Smooth muscle cell (in vitro differentiated cells): Measurements from ENCODE around the gene LY86. TPM values are rescaled to one million over a fixed set of nuclear protein-coding genes. Genes with fewer than 3 reads are reported as not detected.

ENCODE experiments used
- DNase-seq: peaks from one replicate; lab custom pipeline; 2025; ENCODE audit not compliant: unreplicated experiment; lab: John Stamatoyannopoulos, UW
- H2AFZ ChIP-seq: fragments of 200-600 bp; sonication (generic); 2 replicates; pipeline ENCODE4 v1.6.0; 2016; ENCODE audit warnings: antibody characterized with exemption, low read depth, mild to moderate bottlenecking
- H3F3A ChIP-seq: fragments of 200-600 bp; sonication (generic); 2 replicates; pipeline ENCODE4 v1.6.0; 2017; ENCODE audit warnings: antibody characterized with exemption, low read depth
- H3K27ac ChIP-seq: fragments of 200-600 bp; sonication (generic); 2 replicates; pipeline ENCODE4 v1.5.1; 2016; ENCODE audit warnings: low read depth, mild to moderate bottlenecking
- H3K27me3 ChIP-seq: fragments of 200-600 bp; sonication (generic); 2 replicates; pipeline ENCODE4 v1.6.1; 2016; ENCODE audit warnings: low read depth, mild to moderate bottlenecking
- H3K36me3 ChIP-seq: fragments of 200-600 bp; sonication (generic); 2 replicates; pipeline ENCODE4 v1.5.1; 2016; ENCODE audit warnings: low read depth
- H3K4me1 ChIP-seq: fragments of 200-600 bp; sonication (generic); 2 replicates; pipeline ENCODE4 v1.5.1; 2016; ENCODE audit warnings: low read depth
- H3K4me2 ChIP-seq: fragments of 200-600 bp; sonication (generic); 2 replicates; pipeline ENCODE4 v1.6.0; 2016; ENCODE audit warnings: mild to moderate bottlenecking
- H3K4me3 ChIP-seq: fragments of 200-600 bp; sonication (generic); 2 replicates; pipeline ENCODE4 v1.5.1; 2016; ENCODE audit warnings: mild to moderate bottlenecking
- H3K79me2 ChIP-seq: fragments of 200-600 bp; sonication (generic); 2 replicates; pipeline ENCODE4 v1.6.0; 2016; ENCODE audit warnings: low read depth, mild to moderate bottlenecking
- H3K9ac ChIP-seq: fragments of 200-600 bp; sonication (generic); 2 replicates; pipeline ENCODE4 v1.6.0; 2016; ENCODE audit warnings: low read depth
- H3K9me3 ChIP-seq: fragments of 200-600 bp; sonication (generic); replicated peaks from 2 replicates; pipeline ENCODE4 v1.5.1; 2016; ENCODE audit warnings: low read depth
- H4K20me1 ChIP-seq: fragments of 200-600 bp; sonication (generic); 2 replicates; pipeline ENCODE4 v1.6.0; 2016; ENCODE audit warnings: low read depth
- WGBS: methylation state at CpG from one replicate; pipeline ENCODE4 v1.1.7; 2016; ENCODE audit warnings: low lambda C conversion rate; 5-methylcytosine and 5-hydroxymethylcytosine counted together
- polyA plus RNA-seq: library from polyadenylated mRNA; unstranded; fragments of >200 nt; fragmentation: Nextera tagmentation; extraction: Ambion mirVana; gene quantifications from 2 replicates; pipeline ENCODE4 v1.2.1, GENCODE V29; 2016
- total RNA-seq: library from RNA; depleted of rRNA; stranded (reverse); fragments of >200 nt; gene quantifications from 2 replicates; pipeline ENCODE4 v1.2.3, GENCODE V29; 2014
- TF ChIP-seq, protein P1 (sequence below): fragments of 200-600 bp; sonication (generic); IDR thresholded peaks from 2 replicates; pipeline ENCODE4 v1.5.1; 2017; ENCODE audit warnings: borderline replicate concordance, mild to moderate bottlenecking, antibody characterized with exemption; ENCODE audit not compliant: insufficient read depth, poor library complexity, severe bottlenecking

The LY86 gene
- total and polyA plus RNA-seq, 2 experiments from 2014 or later = not detected

GRCh38 chr6:6689400-6690143 lies 101.1 kb downstream of the LY86 start:
- Histone ChIP-seq H2AFZ (no peak overlapping the region), H3F3A (peaks cover 5% of the 10 kb centered on the region), H3K27ac (no peak overlapping the region), H4K20me1 (no peaks in the 10 kb centered on the region), H3K4me3 (no peak overlapping the region), H3K27me3 (no peaks in the 10 kb centered on the region), H3K36me3 (no peaks in the 10 kb centered on the region), H3K79me2 (no peaks in the 10 kb centered on the region), H3K9me3 (no peaks in the 10 kb centered on the region), H3K4me2 (no peak overlapping the region), H3K4me1 (peaks cover 10% of the 10 kb centered on the region), H3K9ac (no peak overlapping the region)
- WGBS = 71% methylated on average over 2 of the region's 2 CpGs
- DNase-seq = no peak
- TF ChIP-seq, protein P1, sequence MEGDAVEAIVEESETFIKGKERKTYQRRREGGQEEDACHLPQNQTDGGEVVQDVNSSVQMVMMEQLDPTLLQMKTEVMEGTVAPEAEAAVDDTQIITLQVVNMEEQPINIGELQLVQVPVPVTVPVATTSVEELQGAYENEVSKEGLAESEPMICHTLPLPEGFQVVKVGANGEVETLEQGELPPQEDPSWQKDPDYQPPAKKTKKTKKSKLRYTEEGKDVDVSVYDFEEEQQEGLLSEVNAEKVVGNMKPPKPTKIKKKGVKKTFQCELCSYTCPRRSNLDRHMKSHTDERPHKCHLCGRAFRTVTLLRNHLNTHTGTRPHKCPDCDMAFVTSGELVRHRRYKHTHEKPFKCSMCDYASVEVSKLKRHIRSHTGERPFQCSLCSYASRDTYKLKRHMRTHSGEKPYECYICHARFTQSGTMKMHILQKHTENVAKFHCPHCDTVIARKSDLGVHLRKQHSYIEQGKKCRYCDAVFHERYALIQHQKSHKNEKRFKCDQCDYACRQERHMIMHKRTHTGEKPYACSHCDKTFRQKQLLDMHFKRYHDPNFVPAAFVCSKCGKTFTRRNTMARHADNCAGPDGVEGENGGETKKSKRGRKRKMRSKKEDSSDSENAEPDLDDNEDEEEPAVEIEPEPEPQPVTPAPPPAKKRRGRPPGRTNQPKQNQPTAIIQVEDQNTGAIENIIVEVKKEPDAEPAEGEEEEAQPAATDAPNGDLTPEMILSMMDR = no peak

- H3K4me1 ChIP-seq = peaks cover 10% of the 10 kb centered on the region
- no peaks in the 10 kb centered on the region for H3K27me3 ChIP-seq
- no peak overlapping the region for H3K4me2 ChIP-seq
- no peaks in the 10 kb centered on the region for H3K79me2 ChIP-seq
- H3K27ac ChIP-seq = no peak overlapping the region
- H3K4me3 ChIP-seq = no peak overlapping the region
- DNase-seq = no peak
- no peak overlapping the region for H3K9ac ChIP-seq
- peaks cover 5% of the 10 kb centered on the region for H3F3A ChIP-seq
- no peaks in the 10 kb centered on the region for H3K9me3 ChIP-seq
- 93% methylated on average over 2 of the region's 2 CpGs for WGBS
- no peaks in the 10 kb centered on the region for H4K20me1 ChIP-seq
- no peaks in the 10 kb centered on the region for H3K36me3 ChIP-seq
- TF ChIP-seq, protein P1 = no peak
- no peak overlapping the region for H2AFZ ChIP-seq
Observed at GRCh38 chr6:6690144-6690483, 101.6 kb downstream of the LY86 start.

DNA sequence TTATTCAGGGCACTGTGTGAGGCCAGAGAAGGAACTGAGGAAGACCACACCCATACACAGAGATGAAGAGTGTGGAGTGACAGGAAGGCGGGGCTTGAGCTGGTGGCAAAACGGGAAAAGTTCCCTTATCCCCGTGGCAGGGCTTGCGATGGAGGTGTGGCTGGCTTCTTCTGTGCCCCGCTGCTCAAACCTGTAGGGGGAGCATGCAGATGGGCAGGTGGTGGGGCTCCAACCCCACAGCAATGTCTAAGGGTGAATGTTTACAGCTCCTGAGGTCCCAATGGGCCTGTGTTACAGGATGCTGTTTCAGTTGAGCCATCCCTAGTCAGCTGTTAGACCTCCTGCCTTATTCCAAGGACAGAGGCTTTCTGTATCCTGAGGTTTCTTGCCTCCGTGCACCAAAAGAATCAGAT lies 105.9 kb downstream of the LY86 start:
- Histone ChIP-seq H2AFZ (no peak overlapping the region), H3K79me2 (no peaks in the 10 kb centered on the region), H3K4me2 (no peak overlapping the region), H3K9me3 (no peaks in the 10 kb centered on the region), H4K20me1 (no peaks in the 10 kb centered on the region), H3K4me3 (no peak overlapping the region), H3K36me3 (no peaks in the 10 kb centered on the region), H3K27ac (no peak overlapping the region), H3K9ac (no peak overlapping the region), H3F3A (peaks cover 4% of the 10 kb centered on the region), H3K4me1 (peaks cover 9% of the 10 kb centered on the region), H3K27me3 (no peaks in the 10 kb centered on the region)
- WGBS = 59% methylated on average over 6 of the region's 6 CpGs
- no peak for DNase-seq
- TF ChIP-seq, protein P1 = no peak
